GM18951 (cell line): ENCODE measurements around the gene AMIGO1.

Experiments used
- POLR2A ChIP-seq: IDR thresholded peaks from 4 replicates; pipeline ENCODE4 v1.6.1; 2011; ENCODE audit warnings: mild to moderate bottlenecking; ENCODE audit not compliant: insufficient read length, insufficient read depth; ENCODE audit errors: extremely low read depth
- in situ Hi-C: fragments of 300-500 bp; cut with MboI; formaldehyde crosslinking; loops from one replicate; pipeline ENCODE4 v1.12.0; 2022; ENCODE audit warnings: low sequenced_read_pairs, mixed read lengths, inconsistent platforms; ENCODE audit not compliant: unreplicated experiment

The AMIGO1 gene

DNA sequence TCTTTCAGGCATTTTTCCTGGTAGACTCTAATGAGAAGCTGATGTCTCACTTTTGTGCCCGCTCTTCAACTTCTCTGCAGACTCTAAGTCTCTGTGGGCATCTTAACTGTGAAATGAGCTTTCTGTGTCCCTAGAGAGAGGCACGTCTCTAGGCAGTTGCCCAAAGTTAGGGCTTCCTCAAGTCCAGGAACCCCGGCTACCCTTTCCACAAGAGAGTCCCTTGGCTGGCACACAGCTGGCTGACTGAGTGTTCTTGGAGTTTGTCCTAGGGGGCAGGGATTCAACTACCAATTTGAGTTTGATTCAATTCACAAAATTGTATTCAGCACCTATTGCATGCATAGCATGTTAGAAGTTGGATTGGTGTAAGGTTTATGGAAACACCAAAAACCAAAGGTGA is 31.6 kb upstream of the AMIGO1 start:
- in situ Hi-C loops: loop anchor here (5.0 to 10.0 kb wide), 2 partner anchors 101 to 444 kb away; partner anchors contain the start of gene AHCYL1
- TF ChIP-seq POLR2A: no peak

DNA sequence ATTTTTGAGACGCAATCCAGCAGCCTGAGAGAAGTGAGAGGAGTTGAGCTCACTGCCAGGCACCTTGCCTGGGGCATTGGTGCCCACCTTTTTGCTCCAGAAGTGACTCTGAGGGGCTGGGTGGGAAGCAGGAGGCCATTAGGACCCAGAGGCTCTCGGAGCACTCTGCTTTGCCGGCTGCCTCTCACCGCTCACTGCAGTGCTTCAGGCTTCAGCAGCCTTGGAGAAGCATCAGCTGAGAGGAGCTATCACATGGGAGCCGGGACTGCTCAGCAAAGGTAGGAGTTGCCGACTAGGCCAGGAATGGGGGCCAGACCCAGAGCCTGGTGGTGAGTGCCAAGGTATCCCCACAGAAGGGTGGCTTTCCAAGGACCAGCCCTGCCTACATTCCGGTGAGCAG is 30.1 kb upstream of the AMIGO1 start, which contains the start of gene GPR61:
TSS of gene GPR61 (plus strand) at position 197 of the 400 bp plus-strand sequence. CDS start 3,151 bp downstream, outside the sequence.
- TF ChIP-seq POLR2A: no peak
- in situ Hi-C loops: loop anchor here (5.0 to 10.0 kb wide), 3 partner anchors 103 to 445 kb away; partner anchors contain the start of gene AHCYL1

DNA sequence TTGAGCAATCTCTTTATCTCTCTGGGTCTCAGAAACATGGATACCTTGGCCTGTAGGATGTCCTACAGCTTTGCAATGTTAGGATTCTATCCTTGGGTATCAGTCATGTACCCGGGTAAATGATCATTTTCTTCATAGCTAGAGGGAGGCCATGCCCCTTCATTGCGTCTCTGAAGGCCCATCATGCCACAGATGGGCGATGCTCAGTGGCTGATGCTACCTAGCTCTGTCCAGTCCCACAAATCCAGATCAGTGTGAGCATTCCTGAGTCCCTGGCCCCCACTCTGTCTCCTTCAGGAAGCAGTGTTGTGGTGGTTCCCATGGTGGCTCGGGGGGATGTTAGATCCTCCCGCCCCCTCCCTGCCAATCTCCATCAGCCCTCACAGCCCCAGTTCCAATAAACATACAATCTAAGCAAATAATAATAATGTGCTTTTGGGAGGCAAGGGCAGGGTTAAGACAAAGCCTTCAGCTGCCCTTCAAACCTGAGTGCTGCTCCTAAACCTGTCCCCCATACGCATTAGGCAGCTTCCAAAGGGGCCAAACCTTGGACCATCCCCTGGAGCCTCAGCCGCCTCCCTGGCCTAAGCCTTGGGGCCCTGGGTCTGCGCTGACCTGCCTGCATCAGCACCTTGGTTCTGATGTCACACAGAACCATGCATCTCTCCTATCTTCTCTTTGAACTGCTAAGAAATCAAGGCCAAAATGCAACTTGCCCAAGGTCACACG is 29.5 kb upstream of the AMIGO1 start:
- in situ Hi-C loops: loop anchor here (10.0 kb wide), 1 partner anchor 274 kb away; no protein-coding TSS in a partner anchor

DNA sequence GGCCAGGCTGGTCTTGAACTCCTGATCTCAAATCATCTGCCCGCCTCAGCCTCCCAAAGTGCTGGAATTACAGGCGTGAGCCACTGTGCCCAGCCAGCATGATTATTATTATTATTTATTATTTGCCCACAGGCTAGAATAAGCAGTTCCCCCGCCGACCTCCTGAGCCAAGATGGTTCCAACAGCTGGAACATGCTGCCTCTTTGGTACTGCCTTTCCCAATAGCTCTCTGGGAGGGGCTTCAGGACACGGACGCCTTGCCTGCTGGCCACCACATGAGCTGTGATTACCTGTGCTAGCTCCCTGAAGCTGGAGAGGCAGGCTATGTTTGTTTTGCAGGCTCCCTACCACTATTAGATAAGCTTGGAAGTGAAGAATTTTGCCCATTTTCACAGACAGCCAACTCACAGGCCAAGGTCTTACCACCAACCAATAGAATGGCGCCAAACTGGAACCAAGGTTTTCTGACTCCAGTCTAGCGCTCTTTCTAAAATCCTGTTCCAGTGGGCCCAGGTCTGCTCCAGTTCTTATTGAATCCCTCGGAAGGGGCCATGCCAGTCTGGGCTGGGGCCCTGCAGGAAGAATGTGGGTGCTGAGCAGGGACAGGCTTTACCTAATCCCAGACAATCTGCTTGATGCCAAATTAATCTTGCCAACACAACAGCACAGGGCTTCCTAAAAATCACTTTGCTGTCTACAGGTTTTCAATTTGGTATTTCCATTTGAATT is 28.1 kb upstream of the AMIGO1 start:
- TF ChIP-seq POLR2A: no peak
- in situ Hi-C loops: loop anchor here (10.0 kb wide), 1 partner anchor 273 kb away; no protein-coding TSS in a partner anchor

More for the DNA sequence above, 29.5 kb upstream of the AMIGO1 start:
- TF ChIP-seq POLR2A: no peak

DNA sequence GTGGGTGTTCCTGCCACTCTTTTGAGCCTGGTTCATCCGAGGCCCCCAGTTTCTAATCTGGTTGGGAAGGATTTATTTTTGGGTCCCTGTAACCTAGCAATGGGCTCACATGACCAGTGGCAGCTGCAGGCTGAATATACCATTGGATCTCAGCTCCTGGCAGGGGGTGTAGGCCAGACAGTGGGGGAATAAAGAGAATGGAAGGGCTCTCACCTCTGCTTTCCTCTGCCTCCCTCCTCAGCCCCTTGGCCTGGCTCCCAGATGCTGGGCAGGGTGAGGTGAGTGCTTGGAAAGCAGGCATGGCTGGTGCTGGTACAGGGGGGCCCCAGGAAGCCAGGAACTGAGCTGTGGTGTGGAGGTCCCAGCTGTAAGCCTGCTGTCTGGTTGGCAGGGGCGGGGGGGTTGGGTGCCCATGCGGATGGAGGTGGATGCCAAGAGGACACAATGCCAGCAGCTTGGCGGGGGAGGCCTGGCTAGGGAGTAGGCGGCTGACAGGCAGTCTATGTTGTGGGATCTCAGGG is 26.5 kb upstream of the AMIGO1 start:
- no peak for TF ChIP-seq POLR2A
- in situ Hi-C loops: loop anchor here (10.0 kb wide), 1 partner anchor 271 kb away; no protein-coding TSS in a partner anchor

DNA sequence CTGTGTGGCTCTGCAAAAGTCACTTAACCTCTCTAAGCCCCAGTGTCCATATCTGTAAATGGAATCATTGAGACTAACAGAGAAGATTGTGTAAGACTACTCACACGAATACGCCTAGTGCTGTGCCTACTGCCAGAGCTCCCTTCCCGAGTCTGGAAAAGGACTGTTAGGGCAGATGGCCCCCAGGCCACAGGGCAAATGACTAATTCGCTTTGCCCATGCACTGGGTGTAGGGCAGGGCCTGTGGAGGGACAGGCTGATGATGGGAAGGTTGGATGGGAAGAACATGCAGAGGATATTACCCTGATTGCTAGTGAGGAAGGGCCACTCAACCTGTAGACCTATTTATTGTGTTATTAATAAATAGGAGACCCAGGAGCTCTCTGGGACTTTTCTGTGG is 26.0 kb upstream of the AMIGO1 start:
- in situ Hi-C loops: loop anchor here (10.0 kb wide), 1 partner anchor 271 kb away; no protein-coding TSS in a partner anchor
- no peak for TF ChIP-seq POLR2A

DNA sequence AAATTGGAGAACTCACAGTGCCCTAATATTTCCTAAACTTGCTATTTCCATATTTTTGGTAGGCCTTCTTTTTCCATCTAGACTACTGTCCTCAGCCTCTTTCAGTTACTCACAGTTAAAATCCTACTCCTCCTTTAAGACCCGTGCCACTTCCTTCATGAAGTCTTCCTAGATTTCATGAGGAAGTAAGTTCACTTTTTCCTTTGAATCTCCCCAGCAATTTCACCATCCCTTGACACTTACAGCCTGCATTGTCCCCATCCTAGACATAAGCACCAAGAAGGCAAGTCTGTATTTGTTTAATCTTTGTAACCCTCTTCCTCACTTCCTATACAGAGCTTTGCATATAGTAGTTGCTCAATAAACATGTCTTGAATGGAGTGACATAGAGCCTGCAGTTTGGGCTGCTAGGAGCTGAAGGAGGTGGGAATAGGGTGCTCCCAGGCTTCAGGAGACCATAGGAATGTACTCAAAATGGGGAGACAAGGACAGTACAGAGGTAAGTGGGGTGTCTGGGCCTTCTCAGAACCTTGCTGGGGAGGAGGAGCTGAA is 24.9 kb upstream of the AMIGO1 start:
- TF ChIP-seq POLR2A: no peak
- in situ Hi-C loops: loop anchor here (5.0 to 10.0 kb wide), 2 partner anchors 37 to 270 kb away; no protein-coding TSS in a partner anchor

DNA sequence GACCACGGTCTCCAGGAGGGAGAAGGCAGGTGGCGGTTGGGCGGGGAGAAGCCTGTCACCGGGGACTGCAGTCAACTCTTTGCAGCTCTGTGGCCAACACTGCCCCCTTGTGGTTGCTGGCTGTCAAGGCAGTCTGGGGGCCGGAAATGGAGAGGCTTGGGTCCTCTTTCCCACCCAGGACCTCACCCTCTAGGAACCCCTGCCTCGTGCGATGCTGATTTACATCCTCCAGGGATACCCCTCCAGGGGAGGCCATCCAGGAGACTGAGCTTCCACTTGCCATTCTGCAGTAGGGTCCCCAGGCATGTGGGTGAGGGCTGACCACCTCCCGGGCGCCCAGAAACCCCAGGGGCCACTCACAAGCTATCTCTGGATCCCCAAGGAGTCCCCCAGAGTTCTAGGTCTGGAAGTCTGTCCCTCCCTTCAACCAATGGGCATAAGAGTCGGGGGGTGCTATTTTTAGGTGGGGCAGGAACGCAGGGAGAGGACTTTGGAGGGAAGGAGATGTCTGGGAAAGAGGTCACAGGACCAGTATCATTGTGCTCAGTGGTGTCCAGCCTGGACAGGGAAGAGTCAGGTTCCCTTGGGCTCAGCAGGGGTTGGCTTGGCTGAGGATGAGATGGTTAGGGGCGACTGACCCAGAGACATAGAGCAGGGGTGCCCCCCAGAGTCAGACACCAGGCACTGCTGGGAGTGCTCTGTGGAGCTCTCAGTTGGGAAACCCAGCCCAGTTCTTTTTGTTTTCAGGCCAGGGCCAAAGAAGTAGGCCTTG is 23.0 kb upstream of the AMIGO1 start:
- TF ChIP-seq POLR2A: no peak
- in situ Hi-C loops: loop anchor here (5.0 to 10.0 kb wide), 2 partner anchors 35 to 268 kb away; no protein-coding TSS in a partner anchor

DNA sequence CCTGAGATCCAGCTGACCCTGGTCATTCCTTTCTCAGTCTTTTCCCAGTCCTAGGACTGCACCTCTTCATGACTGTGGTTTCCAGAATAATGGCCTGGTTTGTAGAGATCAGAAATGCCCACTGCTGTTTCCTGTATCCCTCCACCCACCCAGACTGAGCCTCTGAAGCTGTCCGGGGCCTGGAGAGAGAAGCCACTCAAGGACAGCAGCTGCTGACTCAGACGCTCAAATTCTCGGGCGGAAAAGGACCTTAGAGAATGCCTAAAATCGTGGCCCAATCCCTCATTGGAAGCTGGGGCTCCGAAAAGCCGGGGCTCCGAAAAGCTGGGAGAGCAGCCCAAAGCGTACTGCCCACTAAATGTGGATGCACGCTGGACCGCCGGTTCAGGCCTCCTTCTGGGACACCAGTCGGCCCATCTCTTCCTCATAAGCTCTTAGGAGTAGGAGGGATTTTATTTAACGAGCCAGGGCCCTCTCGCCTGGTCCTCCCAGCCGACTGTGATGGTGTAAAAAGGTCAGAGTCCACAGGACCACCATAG is 22.4 kb upstream of the AMIGO1 start:
- in situ Hi-C loops: loop anchor here (5.0 to 10.0 kb wide), 2 partner anchors 35 to 267 kb away; no protein-coding TSS in a partner anchor
- TF ChIP-seq POLR2A: no peak

DNA sequence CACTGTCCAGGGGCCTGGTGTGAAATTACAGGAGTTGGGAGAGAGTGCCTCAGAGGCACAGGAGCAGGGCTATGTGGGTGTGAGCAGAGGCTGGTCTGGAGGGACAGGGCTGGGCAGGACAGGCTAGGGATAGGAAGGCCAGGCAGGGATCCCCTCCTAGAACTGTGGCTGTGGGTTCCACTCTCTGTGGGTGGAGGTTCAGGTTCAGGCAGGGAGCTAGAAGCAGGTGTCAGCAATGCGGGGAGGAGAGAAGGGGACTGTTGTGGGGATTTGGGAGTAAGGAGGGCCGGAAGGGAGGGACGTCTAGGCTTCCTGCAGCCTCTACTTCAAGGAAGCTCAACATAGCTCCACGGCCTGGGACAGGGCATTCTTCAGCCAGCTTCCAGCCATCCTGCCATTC is 21.9 kb upstream of the AMIGO1 start:
- no peak for TF ChIP-seq POLR2A
- in situ Hi-C loops: loop anchor here (5.0 to 10.0 kb wide), 2 partner anchors 34 to 267 kb away; no protein-coding TSS in a partner anchor

DNA sequence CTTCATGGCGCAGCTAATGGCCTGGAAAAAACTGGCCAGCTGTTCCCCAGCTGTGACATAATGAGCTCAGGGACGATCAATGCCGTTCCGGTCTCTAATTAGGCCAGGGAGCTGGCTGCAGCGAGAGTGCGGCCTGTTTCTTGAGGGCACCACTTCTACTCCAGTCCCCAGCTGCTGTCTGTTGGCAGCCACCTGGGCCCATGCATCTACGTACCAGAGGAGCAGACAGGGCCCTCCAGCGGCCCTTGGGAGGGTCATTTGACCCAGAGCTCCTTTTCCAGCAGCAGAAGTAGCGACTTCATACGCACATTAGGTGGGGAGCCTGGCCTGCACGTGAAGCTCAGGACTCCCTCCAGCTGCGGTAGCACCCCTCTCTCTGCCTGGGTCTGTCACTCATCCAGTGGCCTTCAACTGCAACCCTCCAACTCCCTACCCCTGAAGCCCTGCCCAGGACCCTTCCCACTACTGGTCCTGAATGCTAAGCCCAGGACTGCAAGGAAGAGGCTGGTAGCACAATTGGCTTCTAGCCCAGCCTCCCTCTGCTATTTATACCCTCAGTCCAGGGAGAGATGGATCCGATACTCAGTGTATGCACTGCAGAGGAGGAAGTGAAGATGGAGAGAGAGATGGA is 21.0 kb upstream of the AMIGO1 start:
- no peak for TF ChIP-seq POLR2A
- in situ Hi-C loops: loop anchor here (5.0 to 10.0 kb wide), 2 partner anchors 33 to 266 kb away; no protein-coding TSS in a partner anchor

DNA sequence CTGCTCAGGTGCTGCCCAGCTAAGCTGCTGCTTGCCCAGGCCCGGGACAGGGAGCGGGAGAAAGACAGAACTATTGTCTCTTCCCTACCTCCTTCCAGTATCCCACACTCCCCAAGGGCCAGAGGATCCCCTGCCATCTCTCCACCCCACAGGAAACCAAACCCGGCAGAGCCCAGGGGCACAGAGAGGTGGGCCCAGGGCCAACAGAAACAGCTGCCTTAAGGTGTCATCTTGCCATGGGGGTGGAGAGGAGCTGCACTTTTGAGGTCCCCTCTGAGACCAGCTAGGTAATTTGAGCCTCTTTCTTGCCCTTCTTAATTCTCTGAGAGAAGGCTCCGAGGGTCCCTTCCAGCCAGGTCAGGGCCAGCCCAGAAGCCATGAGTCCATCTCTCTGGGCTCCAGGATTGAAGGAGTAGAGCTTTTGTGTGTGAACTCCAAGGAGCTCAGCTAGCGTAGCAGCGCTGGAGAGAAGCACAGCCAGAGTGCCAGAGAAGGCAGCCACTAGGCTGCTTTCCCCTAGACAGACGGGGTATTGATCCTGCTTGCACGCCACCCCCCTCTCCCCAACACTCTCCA is 20.4 kb upstream of the AMIGO1 start:
- in situ Hi-C loops: loop anchor here (5.0 to 10.0 kb wide), 2 partner anchors 33 to 265 kb away; no protein-coding TSS in a partner anchor
- no peak for TF ChIP-seq POLR2A
